ENCODE data around the gene ACTR6.
"Not testable (repeated sequence)": the region's sequence is repeated elsewhere in the genome, so short reads cannot be mapped to it uniquely, and the experiment has no call there.

Gene ACTR6

GRCh38 chr12:100200463-100201181, at the start of gene ACTR6:
Gene ACTR6 (plus strand): TSS chr12:100200815. CDS start chr12:100200852, 37 bp downstream.
- DNase-seq: peak; percentile 99

GRCh38 chr12:100151769-100152168, 48.8 kb upstream of the ACTR6 start:
- DNase-seq: no peak

- no peak for DNase-seq
Observed at GRCh38 chr12:100153131-100153530, 47.5 kb upstream of the ACTR6 start.

- peak; percentile 89 for DNase-seq
Observed at GRCh38 chr12:100154474-100155247, 46.0 kb upstream of the ACTR6 start.

- no peak for DNase-seq
Observed at GRCh38 chr12:100156731-100157426, 43.7 kb upstream of the ACTR6 start.

GRCh38 chr12:100157427-100157821, 43.2 kb upstream of the ACTR6 start:
- no peak for DNase-seq

- no peak for DNase-seq
Observed at GRCh38 chr12:100158535-100158934, 42.1 kb upstream of the ACTR6 start.

- DNase-seq: no peak
Observed at GRCh38 chr12:100159391-100160104, 41.1 kb upstream of the ACTR6 start.

GRCh38 chr12:100163416-100164152, 37.0 kb upstream of the ACTR6 start:
- DNase-seq: peak; percentile 96

- peak; percentile 27 for DNase-seq
Observed at GRCh38 chr12:100164153-100164704, 36.4 kb upstream of the ACTR6 start.

- no peak for DNase-seq
Observed at GRCh38 chr12:100165356-100165755, 35.3 kb upstream of the ACTR6 start.

- no peak for DNase-seq
Observed at GRCh38 chr12:100166232-100166631, 34.4 kb upstream of the ACTR6 start.

- DNase-seq: no peak
Observed at GRCh38 chr12:100168562-100168961, 32.1 kb upstream of the ACTR6 start.

- no peak for DNase-seq
Observed at GRCh38 chr12:100169345-100169744, 31.3 kb upstream of the ACTR6 start.

GRCh38 chr12:100170313-100170858, 30.2 kb upstream of the ACTR6 start:
- DNase-seq: no peak

GRCh38 chr12:100171248-100171647, 29.4 kb upstream of the ACTR6 start:
- no peak for DNase-seq

- DNase-seq: no peak
Observed at GRCh38 chr12:100173111-100173510, 27.5 kb upstream of the ACTR6 start.

GRCh38 chr12:100174495-100174894, 26.1 kb upstream of the ACTR6 start:
- DNase-seq: no peak

GRCh38 chr12:100176493-100176892, 24.1 kb upstream of the ACTR6 start:
- DNase-seq: not testable (repeated sequence)

GRCh38 chr12:100179252-100179651, 21.4 kb upstream of the ACTR6 start:
- no peak for DNase-seq

GRCh38 chr12:100184549-100185145, 16.0 kb upstream of the ACTR6 start:
- no peak for DNase-seq

All from hematopoietic multipotent progenitor cell treated with erythropoietin and hydrocortisone succinate and interleukin-3 and kit ligand, for 4 days (in vitro differentiated cells).